HepG2 (cell line): ENCODE measurements around the gene ZNF341. TPM values are rescaled to one million over a fixed set of nuclear protein-coding genes. Genes with fewer than 3 reads are reported as not detected.

Experiments
- BCL6 ChIP-seq: IDR thresholded peaks from 2 replicates; pipeline ENCODE4 v1.6.1; 2016; ENCODE audit warnings: missing genetic modification reagents, missing compliant biosample characterization
- CEBPG ChIP-seq: IDR thresholded peaks from 2 replicates; pipeline ENCODE4 v1.6.1; 2016
- FIP1L1 ChIP-seq: fragments of 200-400 bp; formaldehyde crosslinking; IDR thresholded peaks from 2 replicates; pipeline ENCODE4 v1.6.1; 2018; ENCODE audit warnings: low read depth, mild to moderate bottlenecking, low read length, moderate library complexity, borderline replicate concordance; ENCODE audit not compliant: insufficient read depth
- FOXA3 ChIP-seq: IDR thresholded peaks from 2 replicates; pipeline ENCODE4 v1.6.1; 2016; ENCODE audit warnings: missing genetic modification reagents, missing compliant biosample characterization
- GPBP1L1 ChIP-seq: sonication (generic); formaldehyde crosslinking; IDR thresholded peaks from 2 replicates; pipeline ENCODE4 v1.5.0; 2020; ENCODE audit warnings: mild to moderate bottlenecking, missing genetic modification reagents
- GRHL1 ChIP-seq: sonication (generic); formaldehyde crosslinking; conservative IDR thresholded peaks from 2 replicates; pipeline ENCODE4 v1.8.0; 2022; ENCODE audit warnings: missing genetic modification reagents
- GTF2F1 ChIP-seq: fragments of 150-350 bp; IDR thresholded peaks from 2 replicates; pipeline ENCODE4 v1.6.1; 2014; ENCODE audit warnings: low read length
- MBNL3 ChIP-seq: fragments of 250-450 bp; sonication (Bioruptor Pico); conservative IDR thresholded peaks from 2 replicates; pipeline ENCODE4 v1.8.0; 2022; ENCODE audit warnings: mild to moderate bottlenecking, inconsistent platforms
- NAIF1 ChIP-seq: sonication (generic); formaldehyde crosslinking; IDR thresholded peaks from 2 replicates; pipeline ENCODE4 v1.5.0; 2020; ENCODE audit warnings: mild to moderate bottlenecking, missing genetic modification reagents, borderline replicate concordance
- NR3C1 ChIP-seq: sonication (generic); formaldehyde crosslinking; IDR thresholded peaks from 2 replicates; pipeline ENCODE4 v1.4.0; 2020; ENCODE audit warnings: missing genetic modification reagents
- PAF1 ChIP-seq: IDR thresholded peaks from 2 replicates; pipeline ENCODE4 v1.6.1; 2016; ENCODE audit warnings: missing genetic modification reagents, missing compliant biosample characterization
- PTBP1 ChIP-seq: fragments of 200-400 bp; formaldehyde crosslinking; IDR thresholded peaks from 2 replicates; pipeline ENCODE4 v1.6.1; 2018; ENCODE audit warnings: low read length, low read depth; ENCODE audit not compliant: poor library complexity, severe bottlenecking
- ZBTB14 ChIP-seq: sonication (generic); formaldehyde crosslinking; IDR thresholded peaks from 2 replicates; pipeline ENCODE4 v1.4.0; 2020; ENCODE audit warnings: missing genetic modification reagents
- ZC3H4 ChIP-seq: sonication (generic); formaldehyde crosslinking; IDR thresholded peaks from 2 replicates; pipeline ENCODE4 v1.4.0; 2020; ENCODE audit warnings: missing genetic modification reagents, borderline replicate concordance
- ZFYVE20 ChIP-seq: sonication (generic); formaldehyde crosslinking; IDR thresholded peaks from 2 replicates; pipeline ENCODE4 v1.8.0; 2023; ENCODE audit warnings: low read depth, mild to moderate bottlenecking, moderate library complexity, missing genetic modification reagents, borderline replicate concordance
- ZKSCAN1 ChIP-seq: fragments of 150-350 bp; IDR thresholded peaks from 2 replicates; pipeline ENCODE4 v1.6.1; 2014; ENCODE audit warnings: low read length
- ZNF138 ChIP-seq: sonication (generic); formaldehyde crosslinking; IDR thresholded peaks from 2 replicates; pipeline ENCODE4 v1.5.0; 2020; ENCODE audit warnings: mild to moderate bottlenecking, low read depth, missing genetic modification reagents
- ZNF18 ChIP-seq: sonication (generic); formaldehyde crosslinking; IDR thresholded peaks from 2 replicates; pipeline ENCODE4 v1.8.0; 2022; ENCODE audit warnings: mild to moderate bottlenecking, missing genetic modification reagents; ENCODE audit not compliant: insufficient replicate concordance
- ZNF292 ChIP-seq: sonication (generic); formaldehyde crosslinking; IDR thresholded peaks from 2 replicates; pipeline ENCODE4 v1.8.1; 2022; ENCODE audit warnings: mild to moderate bottlenecking, low read depth, missing genetic modification reagents, borderline replicate concordance
- ZNF503 ChIP-seq: sonication (generic); formaldehyde crosslinking; IDR thresholded peaks from 2 replicates; pipeline ENCODE4 v1.4.0; 2020; ENCODE audit warnings: missing genetic modification reagents
- polyA plus RNA-seq, 8 experiments: library from polyadenylated mRNA; depleted of rRNA in 3 of 8; stranded (reverse) in 7 of 8; unstranded in 1 of 8; fragments of >200 nt; fragmentation: Illumina TruSeq in 4 of 8; extraction: Trizol in 4 of 8; gene quantifications; 2 replicates each; pipeline versions ENCODE4 v1.2.1 to v1.2.3, GENCODE V29; 2011 to 2016; ENCODE audit warnings: low read depth in 4 of 8, missing spikeins in 1 of 8, mixed read lengths in 1 of 8; ENCODE audit not compliant: insufficient read depth in 1 of 8
- total RNA-seq, 5 experiments: library from RNA; depleted of rRNA; stranded (reverse); fragments of >200 nt; fragmentation: Illumina TruSeq; extraction: Trizol; gene quantifications; 2 replicates each; pipeline ENCODE4 v1.2.3, GENCODE V29; 2016; ENCODE audit warnings: low read depth in 1 of 5

The ZNF341 gene
- total and polyA plus RNA-seq, 2 of the 13 experiments (the other 11 are each of a cell fraction or from before 2014, with no cell fraction given) = 1.1 to 2.2 TPM

- peak; percentile 70; the same call in 1 of the 2 replicates for TF ChIP-seq ZNF503 (CRISPR knock-in tag)
- TF ChIP-seq GPBP1L1 (CRISPR knock-in tag) = no peak
- no peak for TF ChIP-seq NR3C1
- TF ChIP-seq ZFYVE20 (CRISPR knock-in tag) = peak; percentile 75; the same call in 1 of the 2 replicates
- peak; percentile 86; the same call in 1 of the 2 replicates for TF ChIP-seq FOXA3
- TF ChIP-seq ZC3H4 = no peak
- TF ChIP-seq MBNL3 (CRISPR knock-in tag) = no peak
- peak; percentile 16; the same call in 1 of the 2 replicates for TF ChIP-seq CEBPG (CRISPR knock-in tag)
- TF ChIP-seq PAF1 (CRISPR knock-in tag) = no peak
- no peak for TF ChIP-seq GRHL1 (CRISPR knock-in tag)
- peak; percentile 65; the same call in 1 of the 2 replicates for TF ChIP-seq BCL6 (CRISPR knock-in tag)
- TF ChIP-seq GTF2F1 = no peak
- TF ChIP-seq FIP1L1 = no peak
- TF ChIP-seq ZNF138 (CRISPR knock-in tag) = peak; percentile 71
- TF ChIP-seq ZBTB14 = no peak
- no peak for TF ChIP-seq NAIF1 (CRISPR knock-in tag)
- TF ChIP-seq ZNF292 (CRISPR knock-in tag) = 0 out of 2 replicates have a peak, but pooled peaks have one; percentile 29
- TF ChIP-seq ZNF18 (CRISPR knock-in tag) = no peak
- no peak for TF ChIP-seq PTBP1
- no peak; the same call in 1 of the 2 replicates for TF ChIP-seq ZKSCAN1
These were observed 79.3 kb downstream of the ZNF341 start, which contains the start of gene CHMP4B (continued) for GRCh38 chr20:33810885-33811775.
